K562 treated with DMSO at 1 percent for 24 hours (cell line): ENCODE results near the gene ADIPOQ. TPM values are rescaled to one million over a fixed set of nuclear protein-coding genes. Genes with fewer than 3 reads are reported as not detected.

ENCODE experiments used
- total RNA-seq: library from RNA; unstranded; fragments of 300-600 nt; gene quantifications from 2 replicates; pipeline ENCODE4 v1.2.3, GENCODE V29; 2022; ENCODE audit warnings: low read depth; ENCODE audit not compliant: insufficient read depth

Gene ADIPOQ
- total RNA-seq = not detected in 2 replicates

DNA sequence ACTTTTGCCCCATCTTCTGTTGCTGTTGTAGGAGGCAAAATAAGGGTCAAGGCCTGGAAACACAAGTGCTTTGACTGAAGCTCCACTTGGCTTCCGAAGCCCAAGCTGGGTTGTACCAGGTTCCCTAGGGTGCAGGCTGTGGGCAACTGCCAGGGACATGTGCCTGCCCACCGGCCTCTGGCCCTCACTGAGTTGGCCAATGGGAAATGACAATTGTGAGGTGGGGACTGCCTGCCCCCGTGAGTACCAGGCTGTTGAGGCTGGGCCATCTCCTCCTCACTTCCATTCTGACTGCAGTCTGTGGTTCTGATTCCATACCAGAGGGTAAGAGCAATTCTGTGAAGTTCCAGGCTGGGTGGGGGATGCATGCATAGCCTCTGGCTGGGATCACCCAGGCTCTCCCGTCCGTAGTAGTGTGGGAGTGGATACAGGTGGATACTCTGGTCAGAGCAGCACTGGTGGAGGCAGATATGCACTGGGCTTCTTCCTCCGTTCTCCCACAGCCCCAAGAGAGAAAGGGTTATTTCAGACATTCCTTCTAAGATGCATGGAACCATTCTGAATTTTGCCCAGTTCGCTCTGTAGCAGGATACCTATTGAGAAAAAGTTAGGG, at the start of gene ADIPOQ:
ADIPOQ (plus strand) TSS at position 285 of the 613 bp plus-strand sequence. CDS start 10,349 bp downstream, outside the sequence.

GRCh38 chr3:186806089-186807055, 36.1 kb upstream of the ADIPOQ start, which contains the start of gene RFC4:
RFC4 (minus strand) TSS chr3:186806482; CDS start chr3:186804713, 1,769 bp downstream.

Other genes starting within 250 kb of the ADIPOQ start
- gene AHSG, start 229.7 kb upstream of the ADIPOQ start, total RNA-seq = not detected in 2 replicates
- not detected in 2 replicates for gene FETUB, start 202.3 kb upstream of the ADIPOQ start, total RNA-seq
- gene HRG, start 176.7 kb upstream of the ADIPOQ start, total RNA-seq = not detected in 2 replicates
- gene KNG1, start 125.4 kb upstream of the ADIPOQ start, total RNA-seq = not detected in 2 replicates
- 156 and 160 TPM in 2 replicates for gene EIF4A2, start 59.1 kb upstream of the ADIPOQ start, total RNA-seq
- 107 TPM in 2 replicates for gene RFC4, start 36.2 kb upstream of the ADIPOQ start, total RNA-seq
- 42.5 and 43.9 TPM in 2 replicates for gene ST6GAL1, start 87.8 kb downstream of the ADIPOQ start, total RNA-seq